Activated T-helper 17 cell treated with anti-CD3 and anti-CD28 coated beads, Interleukin-2, amount 50 U/mL, for 72 hours (primary cell): Measurements from ENCODE around the gene RNF4. TPM values are rescaled to one million over a fixed set of nuclear protein-coding genes. Genes with fewer than 3 reads are reported as not detected.
"Not testable (repeated sequence)": the region's sequence is repeated elsewhere in the genome, so short reads cannot be mapped to it uniquely, and the experiment has no call there.

Experiments used
- ATAC-seq: fragments of 150-1000 bp; cut with Tn5 transposase; replicated peaks from 2 replicates; pipeline ENCODE4 v1.10.0; 2021; ENCODE audit warnings: mild to moderate bottlenecking, moderate library complexity
- H3K27ac Mint-ChIP-seq: one replicate; pipeline ENCODE4 v1.8.0; 2022; ENCODE audit warnings: mixed read lengths
- H3K27me3 Mint-ChIP-seq: one replicate; pipeline ENCODE4 v1.8.0; 2022; ENCODE audit warnings: mixed read lengths
- H3K36me3 Mint-ChIP-seq: one replicate; pipeline ENCODE4 v1.8.0; 2022; ENCODE audit warnings: low read depth, mild to moderate bottlenecking, mixed read lengths
- H3K4me1 Mint-ChIP-seq: one replicate; pipeline ENCODE4 v1.8.0; 2022; ENCODE audit warnings: mixed read lengths
- H3K4me3 Mint-ChIP-seq: one replicate; pipeline ENCODE4 v1.8.0; 2022; ENCODE audit warnings: mild to moderate bottlenecking, mixed read lengths
- H3K9me3 Mint-ChIP-seq: one replicate; pipeline ENCODE4 v1.8.0; 2022; ENCODE audit warnings: mixed read lengths
- total RNA-seq, 2 donors: library from RNA; stranded (reverse); gene quantifications; one replicate each; pipeline ENCODE4 v1.2.3, GENCODE V29; 2022

The RNF4 gene
- total RNA-seq, 2 donors from 2014 or later: 90.8 to 97.1 TPM

DNA sequence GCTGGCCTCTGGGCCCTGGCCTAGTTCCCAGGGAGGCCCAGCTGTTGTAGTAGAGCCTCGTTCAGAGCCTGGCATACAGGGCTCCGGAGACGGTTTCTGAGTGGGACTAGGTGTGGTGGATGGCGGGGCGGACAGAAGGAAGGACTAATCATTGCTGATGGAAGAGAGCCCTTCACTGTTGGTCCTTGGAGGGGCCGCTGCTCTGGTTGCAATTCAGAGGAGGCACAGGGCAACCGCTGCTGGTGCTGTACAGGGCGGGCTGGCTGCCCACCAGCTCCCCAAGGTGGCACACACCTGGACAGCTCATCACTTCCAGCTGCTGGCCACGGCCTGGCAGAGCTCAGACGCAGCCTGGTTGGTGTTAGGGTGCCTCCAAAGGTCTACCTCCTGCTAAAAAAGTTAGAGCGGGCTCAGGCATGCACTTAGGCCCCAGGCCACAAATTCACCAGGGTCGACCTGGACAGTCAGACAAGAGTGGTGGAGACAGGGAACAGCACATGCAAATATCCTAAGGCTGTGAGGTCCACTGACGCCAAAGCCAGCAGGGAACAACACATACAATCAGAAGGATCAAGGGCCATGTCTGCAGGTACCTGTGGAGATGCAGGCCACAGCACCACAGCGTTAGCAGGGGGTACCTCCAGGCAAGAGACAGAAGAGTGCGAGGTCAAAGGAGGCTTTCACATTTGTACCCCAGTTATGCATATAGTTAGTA lies 7.5 kb upstream of the RNF4 start:
- Mint-ChIP-seq H3K4me3 (peak overlapping the region; percentile 66), H3K4me1 (no peaks in the 10 kb centered on the region), H3K27ac (no peak overlapping the region), H3K27me3 (no peaks in the 10 kb centered on the region), H3K9me3 (no peaks in the 10 kb centered on the region), H3K36me3 (no peaks in the 10 kb centered on the region)
- ATAC-seq: no peak

- no peaks in the 10 kb centered on the region for H3K27me3 Mint-ChIP-seq
- no peaks in the 10 kb centered on the region for H3K9me3 Mint-ChIP-seq
- no peaks in the 10 kb centered on the region for H3K4me1 Mint-ChIP-seq
- peak overlapping the region; percentile 66 for H3K4me3 Mint-ChIP-seq
- no peak overlapping the region for H3K27ac Mint-ChIP-seq
- ATAC-seq: peak; percentile 96
- H3K36me3 Mint-ChIP-seq: no peaks in the 10 kb centered on the region
Measured at GRCh38 chr4:2462218-2462991, 6.5 kb upstream of the RNF4 start.

- ATAC-seq: no peak
- Mint-ChIP-seq H3K4me1 (no peaks in the 10 kb centered on the region), H3K9me3 (no peaks in the 10 kb centered on the region), H3K27ac (no peak overlapping the region), H3K36me3 (no peaks in the 10 kb centered on the region), H3K4me3 (peak overlapping the region; percentile 65), H3K27me3 (no peaks in the 10 kb centered on the region)
Measured at GRCh38 chr4:2462992-2463762, 5.7 kb upstream of the RNF4 start.

- H3K4me1 Mint-ChIP-seq: no peaks in the 10 kb centered on the region
- no peaks in the 10 kb centered on the region for H3K9me3 Mint-ChIP-seq
- ATAC-seq: no peak
- no peak overlapping the region for H3K4me3 Mint-ChIP-seq
- peaks cover 16% of the 10 kb centered on the region for H3K36me3 Mint-ChIP-seq
- H3K27ac Mint-ChIP-seq: no peak overlapping the region
- H3K27me3 Mint-ChIP-seq: no peaks in the 10 kb centered on the region
Measured at GRCh38 chr4:2465032-2465431, 3.9 kb upstream of the RNF4 start.

DNA sequence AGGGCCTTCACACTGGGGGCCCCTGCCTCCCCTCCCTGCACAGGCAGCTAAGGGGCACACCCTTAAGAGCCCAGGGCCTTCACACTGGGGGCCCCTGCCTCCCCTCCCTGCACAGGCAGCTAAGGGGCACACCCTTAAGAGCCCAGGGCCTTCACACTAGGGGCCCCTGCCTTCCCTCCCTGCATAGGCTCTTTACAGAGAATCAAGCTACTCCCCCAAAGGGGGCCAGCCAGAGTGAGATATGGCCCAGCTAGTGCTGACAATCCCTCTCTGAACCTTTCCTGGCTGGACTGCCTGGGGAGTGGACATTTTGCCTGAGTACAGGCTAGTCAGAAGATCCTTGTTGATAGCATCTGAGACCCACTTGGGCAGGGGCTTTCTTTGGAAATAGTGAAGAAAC lies 3.4 kb upstream of the RNF4 start:
- H3K4me1 Mint-ChIP-seq, H3K27me3 Mint-ChIP-seq, ATAC-seq: not testable (repeated sequence)

GRCh38 chr4:2469192-2469984 lies 482 bp downstream of the RNF4 start:
- H3K27ac Mint-ChIP-seq: peak overlapping the region; percentile 97
- no peaks in the 10 kb centered on the region for H3K9me3 Mint-ChIP-seq
- H3K36me3 Mint-ChIP-seq: peaks cover 60% of the 10 kb centered on the region
- peaks cover 12% of the 10 kb centered on the region for H3K4me1 Mint-ChIP-seq
- H3K27me3 Mint-ChIP-seq: no peaks in the 10 kb centered on the region
- H3K4me3 Mint-ChIP-seq: peak overlapping the region; percentile 98
- peak; percentile 67 for ATAC-seq

More for the DNA sequence above, 3.4 kb upstream of the RNF4 start:
- not testable (repeated sequence) for H3K4me3 Mint-ChIP-seq, H3K9me3 Mint-ChIP-seq, H3K27ac Mint-ChIP-seq
- peaks cover 21% of the 10 kb centered on the region for H3K36me3 Mint-ChIP-seq

DNA sequence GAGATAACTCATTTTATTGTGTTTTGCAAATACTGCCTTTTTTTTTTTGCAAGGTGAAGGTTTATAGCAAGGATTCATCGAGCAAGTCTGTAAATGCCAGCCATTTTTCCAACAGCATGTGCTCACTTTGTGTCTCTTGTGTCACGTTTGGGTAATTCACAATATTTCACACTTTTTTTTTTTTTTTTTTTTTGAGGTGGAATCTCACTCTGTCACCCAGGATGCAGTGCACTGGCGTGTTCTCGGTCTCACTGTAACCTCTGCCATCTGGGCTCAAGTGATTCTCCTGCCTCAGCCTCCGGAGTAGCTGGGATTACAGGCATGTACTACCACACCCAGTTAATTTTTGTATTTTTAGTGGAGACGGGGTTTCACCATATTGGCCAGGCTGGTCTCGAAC lies 1.9 kb downstream of the RNF4 start:
- Mint-ChIP-seq H3K4me1 (peaks cover 16% of the 10 kb centered on the region), H3K36me3 (peaks cover 74% of the 10 kb centered on the region), H3K9me3 (no peaks in the 10 kb centered on the region), H3K27me3 (no peaks in the 10 kb centered on the region), H3K27ac (peak overlapping the region; percentile 97), H3K4me3 (peak overlapping the region; percentile 98)
- ATAC-seq: no peak

DNA sequence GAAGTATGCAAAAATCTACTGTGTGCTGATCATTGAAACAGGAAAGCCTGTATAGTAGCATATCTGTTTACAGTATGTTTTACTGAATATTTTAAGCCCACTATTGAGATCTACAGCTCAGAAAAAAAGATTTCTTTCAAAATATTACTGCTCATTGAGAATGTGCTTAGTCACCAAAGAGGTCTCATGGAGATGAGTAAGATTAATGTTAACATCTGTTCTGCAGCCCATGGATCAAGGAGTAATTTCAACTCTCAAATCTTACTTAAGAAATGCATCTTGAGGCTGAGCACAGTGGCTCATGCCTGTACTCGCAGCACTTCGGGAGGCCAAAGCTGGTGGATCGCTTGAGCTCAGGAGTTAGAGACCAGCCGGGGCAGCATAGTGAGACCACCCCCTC lies 3.3 kb downstream of the RNF4 start:
- H3K27ac Mint-ChIP-seq: peak overlapping the region; percentile 97
- H3K4me1 Mint-ChIP-seq: peaks cover 22% of the 10 kb centered on the region
- H3K9me3 Mint-ChIP-seq: no peaks in the 10 kb centered on the region
- H3K36me3 Mint-ChIP-seq: peaks cover 88% of the 10 kb centered on the region
- H3K4me3 Mint-ChIP-seq: peak overlapping the region; percentile 98
- ATAC-seq: no peak
- no peaks in the 10 kb centered on the region for H3K27me3 Mint-ChIP-seq

GRCh38 chr4:2478229-2478628 lies 9.3 kb downstream of the RNF4 start:
- H3K9me3 Mint-ChIP-seq: no peaks in the 10 kb centered on the region
- H3K27ac Mint-ChIP-seq: no peak overlapping the region
- peak overlapping the region; percentile 75 for H3K4me3 Mint-ChIP-seq
- no peak for ATAC-seq
- H3K36me3 Mint-ChIP-seq: peaks cover 86% of the 10 kb centered on the region
- H3K4me1 Mint-ChIP-seq: peaks cover 58% of the 10 kb centered on the region
- H3K27me3 Mint-ChIP-seq: no peaks in the 10 kb centered on the region

GRCh38 chr4:2480649-2481048 lies 11.7 kb downstream of the RNF4 start:
- Mint-ChIP-seq H3K9me3 (no peaks in the 10 kb centered on the region), H3K27ac (peak overlapping the region; percentile 42), H3K36me3 (peaks cover 67% of the 10 kb centered on the region), H3K4me1 (peaks cover 72% of the 10 kb centered on the region), H3K27me3 (no peaks in the 10 kb centered on the region), H3K4me3 (peak overlapping the region; percentile 75)
- no peak for ATAC-seq

DNA sequence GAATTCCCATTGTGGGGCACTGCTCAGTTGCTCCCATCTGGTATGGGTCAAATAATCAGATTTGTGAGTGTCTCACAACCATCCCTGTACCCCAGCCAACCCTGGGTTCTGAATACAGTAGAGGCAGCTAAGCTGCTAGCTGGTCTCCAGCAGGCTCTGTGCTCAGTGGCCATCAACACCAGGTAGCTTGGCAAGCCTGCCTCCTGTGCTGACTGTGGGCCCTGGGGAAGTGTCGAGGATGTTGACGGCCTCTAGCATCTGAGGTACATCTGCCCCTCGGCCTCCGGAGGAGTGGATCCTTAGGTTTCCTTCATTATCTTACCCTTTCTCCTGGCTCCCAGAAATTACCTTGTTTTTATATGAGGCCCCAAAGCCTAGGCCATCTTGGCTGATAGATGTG lies 13.3 kb downstream of the RNF4 start:
- no peaks in the 10 kb centered on the region for H3K9me3 Mint-ChIP-seq
- peak overlapping the region; percentile 48 for H3K27ac Mint-ChIP-seq
- no peaks in the 10 kb centered on the region for H3K27me3 Mint-ChIP-seq
- H3K4me1 Mint-ChIP-seq: peaks cover 78% of the 10 kb centered on the region
- no peak for ATAC-seq
- peak overlapping the region; percentile 75 for H3K4me3 Mint-ChIP-seq
- H3K36me3 Mint-ChIP-seq: peaks cover 51% of the 10 kb centered on the region

DNA sequence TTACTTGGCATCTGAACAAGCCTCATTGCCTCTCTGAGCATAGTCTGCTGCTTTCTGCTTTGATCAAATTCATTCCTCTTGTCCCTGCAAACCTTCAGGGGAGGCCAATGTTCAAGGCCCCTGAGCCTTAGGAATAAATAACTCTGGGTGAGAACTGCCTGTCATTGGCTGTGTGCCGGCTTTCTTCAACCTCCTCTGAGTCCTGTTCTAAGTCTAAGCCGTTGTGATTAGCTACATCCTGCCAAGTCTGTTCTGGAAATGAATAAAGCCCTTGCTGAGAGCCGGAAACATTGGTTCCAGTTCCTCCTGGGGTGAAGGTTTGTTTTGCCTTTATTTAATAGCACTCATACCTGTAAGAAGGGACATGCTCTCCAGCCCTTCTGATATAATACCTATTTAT lies 13.8 kb downstream of the RNF4 start:
- peak overlapping the region; percentile 48 for H3K27ac Mint-ChIP-seq
- peak overlapping the region; percentile 75 for H3K4me3 Mint-ChIP-seq
- no peaks in the 10 kb centered on the region for H3K9me3 Mint-ChIP-seq
- peaks cover 76% of the 10 kb centered on the region for H3K4me1 Mint-ChIP-seq
- no peaks in the 10 kb centered on the region for H3K27me3 Mint-ChIP-seq
- H3K36me3 Mint-ChIP-seq: peaks cover 48% of the 10 kb centered on the region
- ATAC-seq: peak; percentile 71

DNA sequence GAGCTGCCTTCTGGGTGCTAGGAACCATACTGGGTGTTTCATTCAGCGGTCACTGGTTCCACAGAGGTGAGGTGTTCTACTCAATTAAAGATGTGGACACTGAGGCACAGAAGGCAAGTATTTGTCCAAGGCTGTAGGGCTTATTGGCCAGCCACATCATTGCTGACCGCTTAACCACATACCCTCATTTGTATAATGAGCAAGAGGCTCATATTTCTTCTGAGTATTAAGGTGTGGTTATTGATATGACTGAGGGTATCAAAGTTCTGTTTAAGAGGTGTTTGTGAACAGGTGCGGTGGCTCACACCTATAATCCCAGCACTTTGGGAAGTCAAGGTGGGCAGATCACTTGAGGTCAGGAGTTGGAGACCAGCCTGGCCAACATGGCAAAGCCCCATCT lies 14.3 kb downstream of the RNF4 start:
- Mint-ChIP-seq H3K27ac (peak overlapping the region; percentile 48), H3K27me3 (no peaks in the 10 kb centered on the region), H3K36me3 (peaks cover 48% of the 10 kb centered on the region), H3K9me3 (no peaks in the 10 kb centered on the region), H3K4me1 (peaks cover 77% of the 10 kb centered on the region), H3K4me3 (peak overlapping the region; percentile 75)
- peak; percentile 5 for ATAC-seq

DNA sequence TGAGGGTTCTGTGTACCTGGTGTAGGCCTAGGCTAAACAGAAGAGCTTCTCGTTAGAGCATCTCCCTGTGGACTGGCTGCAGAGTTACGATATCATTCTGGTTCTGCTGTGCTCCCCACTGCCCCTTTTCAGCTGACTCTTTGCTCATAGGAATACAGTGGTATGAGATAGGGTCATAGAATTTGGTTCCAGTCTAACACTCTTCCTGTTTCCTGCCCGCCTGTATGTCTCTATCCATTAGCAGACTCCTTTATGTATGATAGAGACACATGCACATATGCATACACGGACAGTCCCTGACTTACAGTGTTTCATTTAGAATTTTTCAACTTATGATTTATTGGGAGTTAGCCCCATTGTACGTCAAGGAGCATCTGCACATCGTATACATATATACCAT lies 15.3 kb downstream of the RNF4 start:
- Mint-ChIP-seq H3K27me3 (no peaks in the 10 kb centered on the region), H3K36me3 (peaks cover 46% of the 10 kb centered on the region), H3K27ac (peak overlapping the region; percentile 81), H3K4me3 (peak overlapping the region; percentile 71), H3K4me1 (peaks cover 68% of the 10 kb centered on the region), H3K9me3 (no peaks in the 10 kb centered on the region)
- no peak for ATAC-seq
